ENCODE results near the gene FBXO45. TPM values are rescaled to one million over a fixed set of nuclear protein-coding genes. Genes with fewer than 3 reads are reported as not detected.
A peak's percentile ranks its signal among the peaks of the same experiment; 100 is the strongest.

Gene FBXO45
- total and polyA plus RNA-seq, 9 of the 15 experiments (the other 6 are each of a cell fraction or from before 2014, with no cell fraction given) = 15.2 to 52.8 (median 37.0) TPM

GRCh38 chr3:196632046-196632751, 63.7 kb downstream of the FBXO45 start (continued):
- no peak for TF ChIP-seq MXI1 (IDR thresholded peaks at IDR 0.05; ENCODE audit: low read depth, low read length)
- 0 out of 2 replicates have a peak, but pooled peaks have one; percentile 5 for TF ChIP-seq KLF6 (CRISPR knock-in tag; IDR thresholded peaks at IDR 0.05; ENCODE audit: borderline replicate concordance)
- peak; percentile 49; the same call in 1 of the 2 replicates for TF ChIP-seq ZNF766 (CRISPR knock-in tag; conservative IDR thresholded peaks at IDR 0.05)
- no peak for TF ChIP-seq ZKSCAN8 (CRISPR knock-in tag; IDR thresholded peaks at IDR 0.05)
- TF ChIP-seq, protein P1, sequence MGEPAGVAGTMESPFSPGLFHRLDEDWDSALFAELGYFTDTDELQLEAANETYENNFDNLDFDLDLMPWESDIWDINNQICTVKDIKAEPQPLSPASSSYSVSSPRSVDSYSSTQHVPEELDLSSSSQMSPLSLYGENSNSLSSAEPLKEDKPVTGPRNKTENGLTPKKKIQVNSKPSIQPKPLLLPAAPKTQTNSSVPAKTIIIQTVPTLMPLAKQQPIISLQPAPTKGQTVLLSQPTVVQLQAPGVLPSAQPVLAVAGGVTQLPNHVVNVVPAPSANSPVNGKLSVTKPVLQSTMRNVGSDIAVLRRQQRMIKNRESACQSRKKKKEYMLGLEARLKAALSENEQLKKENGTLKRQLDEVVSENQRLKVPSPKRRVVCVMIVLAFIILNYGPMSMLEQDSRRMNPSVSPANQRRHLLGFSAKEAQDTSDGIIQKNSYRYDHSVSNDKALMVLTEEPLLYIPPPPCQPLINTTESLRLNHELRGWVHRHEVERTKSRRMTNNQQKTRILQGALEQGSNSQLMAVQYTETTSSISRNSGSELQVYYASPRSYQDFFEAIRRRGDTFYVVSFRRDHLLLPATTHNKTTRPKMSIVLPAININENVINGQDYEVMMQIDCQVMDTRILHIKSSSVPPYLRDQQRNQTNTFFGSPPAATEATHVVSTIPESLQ (CRISPR knock-in tag; IDR thresholded peaks at IDR 0.05) = no peak
- TF ChIP-seq CHD1 (IDR thresholded peaks at IDR 0.05; ENCODE audit: low read length) = peak; percentile 67
- TF ChIP-seq, protein P2, sequence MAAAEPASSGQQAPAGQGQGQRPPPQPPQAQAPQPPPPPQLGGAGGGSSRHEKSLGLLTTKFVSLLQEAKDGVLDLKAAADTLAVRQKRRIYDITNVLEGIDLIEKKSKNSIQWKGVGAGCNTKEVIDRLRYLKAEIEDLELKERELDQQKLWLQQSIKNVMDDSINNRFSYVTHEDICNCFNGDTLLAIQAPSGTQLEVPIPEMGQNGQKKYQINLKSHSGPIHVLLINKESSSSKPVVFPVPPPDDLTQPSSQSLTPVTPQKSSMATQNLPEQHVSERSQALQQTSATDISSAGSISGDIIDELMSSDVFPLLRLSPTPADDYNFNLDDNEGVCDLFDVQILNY (CRISPR knock-in tag; IDR thresholded peaks at IDR 0.05) = 0 out of 2 replicates have a peak, but pooled peaks have one; percentile 33
- no peak for TF ChIP-seq PPARD (CRISPR knock-in tag; IDR thresholded peaks at IDR 0.05)
- peak; percentile 80; the same call in 1 of the 2 replicates for TF ChIP-seq RUNX1 (IDR thresholded peaks at IDR 0.05; ENCODE audit: low read depth)
- no peak for TF ChIP-seq HSF4 (CRISPR knock-in tag; IDR thresholded peaks at IDR 0.05; ENCODE audit: borderline replicate concordance)
- TF ChIP-seq SMAD1 (IDR thresholded peaks at IDR 0.05; ENCODE audit: low read depth, low read length, partially characterized antibody) = no peak
- TF ChIP-seq HMG20B (CRISPR knock-in tag; IDR thresholded peaks at IDR 0.05) = no peak
- TF ChIP-seq, protein P3, sequence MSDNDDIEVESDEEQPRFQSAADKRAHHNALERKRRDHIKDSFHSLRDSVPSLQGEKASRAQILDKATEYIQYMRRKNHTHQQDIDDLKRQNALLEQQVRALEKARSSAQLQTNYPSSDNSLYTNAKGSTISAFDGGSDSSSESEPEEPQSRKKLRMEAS (CRISPR knock-in tag; IDR thresholded peaks at IDR 0.05) = peak; percentile 68
- TF ChIP-seq, protein P4, sequence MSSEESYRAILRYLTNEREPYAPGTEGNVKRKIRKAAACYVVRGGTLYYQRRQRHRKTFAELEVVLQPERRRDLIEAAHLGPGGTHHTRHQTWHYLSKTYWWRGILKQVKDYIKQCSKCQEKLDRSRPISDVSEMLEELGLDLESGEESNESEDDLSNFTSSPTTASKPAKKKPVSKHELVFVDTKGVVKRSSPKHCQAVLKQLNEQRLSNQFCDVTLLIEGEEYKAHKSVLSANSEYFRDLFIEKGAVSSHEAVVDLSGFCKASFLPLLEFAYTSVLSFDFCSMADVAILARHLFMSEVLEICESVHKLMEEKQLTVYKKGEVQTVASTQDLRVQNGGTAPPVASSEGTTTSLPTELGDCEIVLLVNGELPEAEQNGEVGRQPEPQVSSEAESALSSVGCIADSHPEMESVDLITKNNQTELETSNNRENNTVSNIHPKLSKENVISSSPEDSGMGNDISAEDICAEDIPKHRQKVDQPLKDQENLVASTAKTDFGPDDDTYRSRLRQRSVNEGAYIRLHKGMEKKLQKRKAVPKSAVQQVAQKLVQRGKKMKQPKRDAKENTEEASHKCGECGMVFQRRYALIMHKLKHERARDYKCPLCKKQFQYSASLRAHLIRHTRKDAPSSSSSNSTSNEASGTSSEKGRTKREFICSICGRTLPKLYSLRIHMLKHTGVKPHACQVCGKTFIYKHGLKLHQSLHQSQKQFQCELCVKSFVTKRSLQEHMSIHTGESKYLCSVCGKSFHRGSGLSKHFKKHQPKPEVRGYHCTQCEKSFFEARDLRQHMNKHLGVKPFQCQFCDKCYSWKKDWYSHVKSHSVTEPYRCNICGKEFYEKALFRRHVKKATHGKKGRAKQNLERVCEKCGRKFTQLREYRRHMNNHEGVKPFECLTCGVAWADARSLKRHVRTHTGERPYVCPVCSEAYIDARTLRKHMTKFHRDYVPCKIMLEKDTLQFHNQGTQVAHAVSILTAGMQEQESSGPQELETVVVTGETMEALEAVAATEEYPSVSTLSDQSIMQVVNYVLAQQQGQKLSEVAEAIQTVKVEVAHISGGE (CRISPR knock-in tag; IDR thresholded peaks at IDR 0.05) = peak in 1 of 3 experiments; percentile 82; a peak in 1 of 6 replicates
- no peak for TF ChIP-seq ZBTB2 (IDR thresholded peaks at IDR 0.05)
- TF ChIP-seq RFX1 (IDR thresholded peaks at IDR 0.05) = no peak
- TF ChIP-seq STAT5B (CRISPR knock-in tag; IDR thresholded peaks at IDR 0.05) = no peak
- TF ChIP-seq ERF (CRISPR knock-in tag; IDR thresholded peaks at IDR 0.05) = peak; percentile 14; the same call in 1 of the 2 replicates
